HEK293 (cell line): ENCODE measurements around the gene STX16.
A peak's percentile ranks its signal among the peaks of the same experiment; 100 is the strongest.

Experiments used
- CTCF ChIP-seq: fragments of 450-650 bp; formaldehyde crosslinking; IDR thresholded peaks from 2 replicates; pipeline ENCODE4 v1.5.1; 2016; ENCODE audit warnings: missing biosample characterization, missing genetic modification characterization
- ELK4 ChIP-seq: IDR thresholded peaks from 2 replicates; pipeline ENCODE4 v1.6.1; 2011; ENCODE audit warnings: mild to moderate bottlenecking, low read depth, low read length, borderline replicate concordance
- YY1 ChIP-seq: fragments of 450-650 bp; formaldehyde crosslinking; IDR thresholded peaks from 2 replicates; pipeline ENCODE4 v1.5.1; 2018; ENCODE audit warnings: missing biosample characterization, missing genetic modification characterization
- ZEB2 ChIP-seq: fragments of 450-650 bp; formaldehyde crosslinking; IDR thresholded peaks from 2 replicates; pipeline ENCODE4 v1.5.1; 2016; ENCODE audit warnings: missing biosample characterization, missing genetic modification characterization
- ZNF155 ChIP-seq: fragments of 450-650 bp; formaldehyde crosslinking; IDR thresholded peaks from 2 replicates; pipeline ENCODE4 v1.5.1; 2016; ENCODE audit warnings: missing biosample characterization, missing genetic modification characterization
- ZNF473 ChIP-seq: fragments of 450-650 bp; formaldehyde crosslinking; IDR thresholded peaks from 2 replicates; pipeline ENCODE4 v1.5.1; 2017; ENCODE audit warnings: missing biosample characterization, missing genetic modification characterization
- ZNF544 ChIP-seq: fragments of 450-650 bp; formaldehyde crosslinking; IDR thresholded peaks from 2 replicates; pipeline ENCODE4 v1.5.0; 2017; ENCODE audit warnings: missing biosample characterization, missing genetic modification characterization
- ZNF639 ChIP-seq: fragments of 450-650 bp; formaldehyde crosslinking; IDR thresholded peaks from 2 replicates; pipeline ENCODE4 v1.5.1; 2016; ENCODE audit warnings: missing biosample characterization, missing genetic modification characterization
- ZNF670 ChIP-seq: fragments of 450-650 bp; formaldehyde crosslinking; IDR thresholded peaks from 2 replicates; pipeline ENCODE4 v1.5.1; 2016; ENCODE audit warnings: missing biosample characterization, missing genetic modification characterization, low read depth
- ZNF768 ChIP-seq: fragments of 450-650 bp; formaldehyde crosslinking; IDR thresholded peaks from 2 replicates; pipeline ENCODE4 v1.5.1; 2018; ENCODE audit warnings: missing biosample characterization, mild to moderate bottlenecking, missing genetic modification characterization

- peak; percentile 87 for TF ChIP-seq ZEB2 (tag by site-specific recombination)
- no peak for TF ChIP-seq CTCF (tag by site-specific recombination)
- TF ChIP-seq ZNF544 (tag by site-specific recombination): no peak
- 0 out of 2 replicates have a peak, but pooled peaks have one; percentile 65 for TF ChIP-seq ZNF155 (tag by site-specific recombination)
- TF ChIP-seq ZNF768: no peak
- TF ChIP-seq ZNF473: no peak
- no peak; the same call in 1 of the 2 replicates for TF ChIP-seq ZNF639 (tag by site-specific recombination)
- no peak for TF ChIP-seq ZNF670 (tag by site-specific recombination)
- TF ChIP-seq YY1 (tag by site-specific recombination): no peak
- no peak for TF ChIP-seq ELK4
Measured at GRCh38 chr20:58623579-58624473, 27.3 kb upstream of the STX16 start.
